Liver (tissue), 9 donors: ENCODE measurements around the gene DHX9. TPM values are rescaled to one million over a fixed set of nuclear protein-coding genes. Genes with fewer than 3 reads are reported as not detected.

Experiments used
- DNase-seq: peaks from one replicate; pipeline ENCODE4 v3.0.0-alpha.2; 2017; ENCODE audit warnings: low spot score
- H3K27ac ChIP-seq, 2 donors: one replicate each; pipeline ENCODE4 v1.7.0; 2013; ENCODE audit warnings: inconsistent platforms in 2 of 2, low read length in 2 of 2, control low read depth in 1 of 2, low read depth in 1 of 2, mild to moderate bottlenecking in 1 of 2
- H3K27me3 ChIP-seq, 4 donors: one replicate each; pipeline versions ENCODE4 v1.6.1 to v1.7.0; 2013; ENCODE audit warnings: low read length in 3 of 4, inconsistent platforms in 1 of 4, mild to moderate bottlenecking in 1 of 4, moderate library complexity in 1 of 4; ENCODE audit not compliant: control insufficient read depth in 4 of 4, insufficient read depth in 4 of 4
- H3K36me3 ChIP-seq, 4 donors: one replicate each; pipeline versions ENCODE4 v1.6.1 to v1.7.0; 2013; ENCODE audit warnings: low read length in 3 of 4, mild to moderate bottlenecking in 3 of 4, low read depth in 1 of 4, moderate library complexity in 1 of 4; ENCODE audit not compliant: control insufficient read depth in 4 of 4, insufficient read depth in 3 of 4
- H3K4me1 ChIP-seq, 4 donors: one replicate each; pipeline versions ENCODE4 v1.6.1 to v1.7.0; 2013; ENCODE audit warnings: low read length in 3 of 4, mild to moderate bottlenecking in 3 of 4, moderate library complexity in 1 of 4; ENCODE audit not compliant: control insufficient read depth in 4 of 4, insufficient read depth in 4 of 4
- H3K4me3 ChIP-seq, 3 donors: one replicate each; pipeline versions ENCODE4 v1.6.1 to v1.7.0; 2013; ENCODE audit warnings: low read length in 3 of 3, control low read depth in 1 of 3, low read depth in 1 of 3, mild to moderate bottlenecking in 1 of 3
- H3K9ac ChIP-seq, 2 donors: one replicate each; pipeline ENCODE4 v1.7.0; 2013; ENCODE audit warnings: low read length in 2 of 2, mild to moderate bottlenecking in 2 of 2, moderate library complexity in 2 of 2, control low read depth in 1 of 2, low read depth in 1 of 2
- H3K9me3 ChIP-seq, 4 donors: one replicate each; pipeline versions ENCODE4 v1.6.1 to v1.7.0; 2013; ENCODE audit warnings: low read length in 3 of 4; ENCODE audit not compliant: control insufficient read depth in 4 of 4
- CTCF ChIP-seq: fragments of 150-350 bp; IDR thresholded peaks from 2 replicates; pipeline ENCODE4 v1.5.1; 2017; ENCODE audit warnings: improper control_type of control experiment, low read depth, low read length; ENCODE audit not compliant: missing input control
- EGR1 ChIP-seq, 2 donors: IDR thresholded peaks; 2 replicates each; pipeline ENCODE4 v1.6.1; 2016 to 2018; ENCODE audit warnings: antibody characterized with exemption in 2 of 2, low read depth in 2 of 2
- FOXA1 ChIP-seq: IDR thresholded peaks from 2 replicates; pipeline ENCODE4 v1.6.1; 2016; ENCODE audit warnings: antibody characterized with exemption
- FOXA2 ChIP-seq: IDR thresholded peaks from 2 replicates; pipeline ENCODE4 v1.6.1; 2016; ENCODE audit warnings: antibody characterized with exemption
- GABPA ChIP-seq, 2 donors: IDR thresholded peaks in 1 of 2; conservative IDR thresholded peaks in 1 of 2; 2 replicates each; pipeline ENCODE4 v1.6.1; 2016; ENCODE audit warnings: antibody characterized with exemption in 2 of 2, mild to moderate bottlenecking in 1 of 2, moderate library complexity in 1 of 2
- HNF4A ChIP-seq, 2 donors: conservative IDR thresholded peaks; 2 replicates each; pipeline ENCODE4 v1.6.1; 2016; ENCODE audit warnings: antibody characterized with exemption in 2 of 2, mild to moderate bottlenecking in 2 of 2
- HNF4G ChIP-seq: IDR thresholded peaks from 2 replicates; pipeline ENCODE4 v1.6.1; 2016; ENCODE audit warnings: antibody characterized with exemption
- JUND ChIP-seq, 2 donors: IDR thresholded peaks; 2 replicates each; pipeline ENCODE4 v1.6.1; 2016; ENCODE audit warnings: antibody characterized with exemption in 2 of 2
- MAX ChIP-seq: IDR thresholded peaks from 2 replicates; pipeline ENCODE4 v1.6.1; 2016; ENCODE audit warnings: antibody characterized with exemption
- NR2F2 ChIP-seq: IDR thresholded peaks from 2 replicates; pipeline ENCODE4 v1.6.1; 2016; ENCODE audit warnings: antibody characterized with exemption
- RAD21 ChIP-seq, 2 donors: IDR thresholded peaks; 2 replicates each; pipeline ENCODE4 v1.6.1; 2016; ENCODE audit warnings: antibody characterized with exemption in 2 of 2, mild to moderate bottlenecking in 2 of 2
- REST ChIP-seq: IDR thresholded peaks from 2 replicates; pipeline ENCODE4 v1.6.1; 2016; ENCODE audit warnings: antibody characterized with exemption, mild to moderate bottlenecking
- SP1 ChIP-seq: IDR thresholded peaks from 2 replicates; pipeline ENCODE4 v1.6.1; 2018; ENCODE audit warnings: antibody characterized with exemption, mild to moderate bottlenecking
- TAF1 ChIP-seq: conservative IDR thresholded peaks from 2 replicates; pipeline ENCODE4 v1.6.1; 2016; ENCODE audit warnings: antibody characterized with exemption, mild to moderate bottlenecking
- YY1 ChIP-seq: IDR thresholded peaks from 2 replicates; pipeline ENCODE4 v1.6.1; 2016; ENCODE audit warnings: antibody characterized with exemption, mild to moderate bottlenecking
- ZBTB33 ChIP-seq: IDR thresholded peaks from 2 replicates; pipeline ENCODE4 v1.6.1; 2016; ENCODE audit warnings: antibody characterized with exemption
- WGBS: extraction: QIAGEN DNeasy Blood & Tissue Kit; methylation state at CpG from one replicate; pipeline ENCODE4 v1.1.7; 2013; 5-methylcytosine and 5-hydroxymethylcytosine counted together
- polyA plus RNA-seq, 2 donors: library from polyadenylated mRNA; stranded (reverse) in 1 of 2; unstranded in 1 of 2; fragments of 200-250 nt in 1 of 2; fragments of >200 nt in 1 of 2; fragmentation: Nextera tagmentation in 1 of 2; extraction: Ambion mirVana in 1 of 2; gene quantifications; one replicate each; pipeline versions ENCODE4 v1.2.1 to v1.2.3, GENCODE V29; 2013 to 2015
- total RNA-seq, 2 donors: library from RNA; depleted of rRNA; stranded (reverse); fragments of >200 nt; gene quantifications; one replicate each; pipeline ENCODE4 v1.2.3, GENCODE V29; 2014
- donor health status: healthy.
- donor health status: healthy.
- donor health status: healthy.
- donor health status: healthy.
- donor health status: healthy.

The DHX9 gene
- total and polyA plus RNA-seq, 4 donors: 23.1 to 108 (median 47.3) TPM

- H3K27me3 ChIP-seq: no peaks in the 10 kb centered on the region
- no peaks in the 10 kb centered on the region for H3K9me3 ChIP-seq
- no peak overlapping the region for H3K4me3 ChIP-seq
- H3K9ac ChIP-seq: no peak overlapping the region
- H3K4me1 ChIP-seq: no peaks in the 10 kb centered on the region
- no peak overlapping the region for H3K27ac ChIP-seq
- DNase-seq: no peak
- no peaks in the 10 kb centered on the region for H3K36me3 ChIP-seq
- 74% methylated on average over 1 of the region's 1 CpG for WGBS
- no peak for TF ChIP-seq EGR1 (IDR thresholded peaks at IDR 0.05; ENCODE audit: low read depth in 2 of 2)
These were observed 86.5 kb downstream of the DHX9 start for GRCh38 chr1:182925661-182926060.

GRCh38 chr1:182927693-182928433 is 88.7 kb downstream of the DHX9 start:
- Histone ChIP-seq H3K9ac (no peak overlapping the region), H3K4me3 (no peak overlapping the region), H3K9me3 (no peaks in the 10 kb centered on the region), H3K27ac (no peak overlapping the region), H3K36me3 (no peaks in the 10 kb centered on the region), H3K27me3 (no peaks in the 10 kb centered on the region), H3K4me1 (no peaks in the 10 kb centered on the region)
- 83% methylated on average over 1 of the region's 1 CpG for WGBS
- no peak for DNase-seq
- TF ChIP-seq NR2F2: no peak
- no peak for TF ChIP-seq REST
- TF ChIP-seq TAF1: no peak
- TF ChIP-seq FOXA1: no peak
- no peak for TF ChIP-seq HNF4G
- no peak for TF ChIP-seq FOXA2
- no peak for TF ChIP-seq YY1
- TF ChIP-seq SP1: no peak
- TF ChIP-seq GABPA (IDR thresholded peaks at IDR 0.05 in 1 of 2, conservative IDR thresholded peaks at IDR 0.05 in 1 of 2): no peak
- TF ChIP-seq JUND (IDR thresholded peaks at IDR 0.05): no peak
- TF ChIP-seq HNF4A (conservative IDR thresholded peaks at IDR 0.05): no peak
- no peak for TF ChIP-seq RAD21 (IDR thresholded peaks at IDR 0.05)
- TF ChIP-seq CTCF: no peak

GRCh38 chr1:182930985-182931384 is 91.8 kb downstream of the DHX9 start:
- H3K4me3 ChIP-seq: no peak overlapping the region
- DNase-seq: no peak
- peaks cover 0 to 5% (median 1%) of the 10 kb centered on the region in 4 donors for H3K9me3 ChIP-seq
- no peaks in the 10 kb centered on the region for H3K4me1 ChIP-seq
- no peak overlapping the region for H3K9ac ChIP-seq
- H3K27ac ChIP-seq: no peak overlapping the region
- no peaks in the 10 kb centered on the region for H3K27me3 ChIP-seq
- no peaks in the 10 kb centered on the region for H3K36me3 ChIP-seq
- 52% methylated on average over 1 of the region's 1 CpG for WGBS
- TF ChIP-seq MAX (no peak), EGR1 (IDR thresholded peaks at IDR 0.05; ENCODE audit: low read depth in 2 of 2) (no peak), TAF1 (no peak), FOXA1 (no peak), YY1 (no peak), ZBTB33 (no peak), REST (no peak), RAD21 (IDR thresholded peaks at IDR 0.05) (no peak), HNF4A (conservative IDR thresholded peaks at IDR 0.05) (no peak)
